CD4-positive, alpha-beta memory T cell (primary cell): ENCODE measurements around the gene AMBN. TPM values are rescaled to one million over a fixed set of nuclear protein-coding genes. Genes with fewer than 3 reads are reported as not detected.
"Not testable (repeated sequence)": the region's sequence is repeated elsewhere in the genome, so short reads cannot be mapped to it uniquely, and the experiment has no call there.

Experiments
- CTCF ChIA-PET: fragments of 350-600 bp; sonication (Branson Sonifier 250); formaldehyde crosslinking; loops from one replicate; lab custom pipeline; 2021; ENCODE audit warnings: inconsistent platforms; ENCODE audit not compliant: partially characterized antibody; lab: Charles Lee
- POLR2A ChIA-PET: fragments of 350-600 bp; sonication (Branson Sonifier 250); formaldehyde crosslinking; loops from one replicate; lab custom pipeline; 2021; ENCODE audit not compliant: partially characterized antibody; lab: Charles Lee
- DNase-seq, 5 donors: peaks; one replicate each; pipeline versions ENCODE4 v3.0.0 to v3.0.0-alpha.2; 2020 to 2022; ENCODE audit warnings: mixed read lengths in 1 of 5
- H3K27ac ChIP-seq: one replicate; pipeline ENCODE4 v1.7.0; 2013; ENCODE audit warnings: low read depth, low read length
- H3K27me3 ChIP-seq: 2 replicates; pipeline ENCODE4 v1.7.0; 2013; ENCODE audit warnings: mild to moderate bottlenecking, low read length, moderate library complexity; ENCODE audit not compliant: insufficient read depth
- H3K36me3 ChIP-seq: 2 replicates; pipeline ENCODE4 v1.7.0; 2013; ENCODE audit warnings: mild to moderate bottlenecking, low read length, moderate library complexity; ENCODE audit not compliant: insufficient read depth
- H3K4me1 ChIP-seq: 2 replicates; pipeline ENCODE4 v1.7.0; 2013; ENCODE audit warnings: mild to moderate bottlenecking, low read length, moderate library complexity; ENCODE audit not compliant: insufficient read depth
- H3K4me3 ChIP-seq, 2 donors: one replicate each; pipeline ENCODE4 v1.7.0; 2013; ENCODE audit warnings: low read length in 2 of 2, mild to moderate bottlenecking in 1 of 2
- H3K9me3 ChIP-seq, 2 donors: one replicate each; pipeline ENCODE4 v1.7.0; 2013; ENCODE audit warnings: low read length in 2 of 2, control low read depth in 1 of 2; ENCODE audit not compliant: control insufficient read depth in 1 of 2
- H3K27ac Mint-ChIP-seq, 7 donors: one replicate each; pipeline ENCODE4 v1.8.0; 2020 to 2021; ENCODE audit warnings: mixed read lengths in 7 of 7, mild to moderate bottlenecking in 6 of 7, inconsistent platforms in 3 of 7, moderate library complexity in 3 of 7
- H3K27me3 Mint-ChIP-seq, 2 donors: one replicate each; pipeline ENCODE4 v1.8.0; 2020 to 2021; ENCODE audit warnings: mixed read lengths in 2 of 2
- H3K36me3 Mint-ChIP-seq, 2 donors: one replicate each; pipeline ENCODE4 v1.8.0; 2020 to 2021; ENCODE audit warnings: mixed read lengths in 2 of 2, inconsistent platforms in 1 of 2, mild to moderate bottlenecking in 1 of 2
- H3K4me1 Mint-ChIP-seq, 4 donors: one replicate each; pipeline ENCODE4 v1.8.0; 2020 to 2021; ENCODE audit warnings: mixed read lengths in 4 of 4, mild to moderate bottlenecking in 1 of 4
- H3K4me3 Mint-ChIP-seq, 8 donors: one replicate each; pipeline ENCODE4 v1.8.0; 2020 to 2021; ENCODE audit warnings: mixed read lengths in 8 of 8, mild to moderate bottlenecking in 7 of 8, moderate library complexity in 6 of 8, inconsistent platforms in 3 of 8
- H3K9me3 Mint-ChIP-seq, 8 donors: one replicate each; pipeline ENCODE4 v1.8.0; 2020 to 2021; ENCODE audit warnings: mixed read lengths in 8 of 8, mild to moderate bottlenecking in 5 of 8, inconsistent platforms in 3 of 8, moderate library complexity in 1 of 8
- intact Hi-C: fragments of 100-400 bp; cut with micrococcal nuclease; formaldehyde crosslinking; loops from one replicate; pipeline ENCODE4 v1.15.1; 2023
- polyA plus RNA-seq, 2 donors: library from polyadenylated mRNA; unstranded; fragments of 300-500 nt; fragmentation: Illumina TruSeq; gene quantifications; one replicate each; pipeline ENCODE4 v1.2.3, GENCODE V29; 2021
- total RNA-seq, 2 experiments: library from RNA; stranded (reverse); gene quantifications; one replicate each; pipeline ENCODE4 v1.2.3, GENCODE V29; 2021

AMBN gene
- total and polyA plus RNA-seq, 4 experiments from 2014 or later: not detected

DNA sequence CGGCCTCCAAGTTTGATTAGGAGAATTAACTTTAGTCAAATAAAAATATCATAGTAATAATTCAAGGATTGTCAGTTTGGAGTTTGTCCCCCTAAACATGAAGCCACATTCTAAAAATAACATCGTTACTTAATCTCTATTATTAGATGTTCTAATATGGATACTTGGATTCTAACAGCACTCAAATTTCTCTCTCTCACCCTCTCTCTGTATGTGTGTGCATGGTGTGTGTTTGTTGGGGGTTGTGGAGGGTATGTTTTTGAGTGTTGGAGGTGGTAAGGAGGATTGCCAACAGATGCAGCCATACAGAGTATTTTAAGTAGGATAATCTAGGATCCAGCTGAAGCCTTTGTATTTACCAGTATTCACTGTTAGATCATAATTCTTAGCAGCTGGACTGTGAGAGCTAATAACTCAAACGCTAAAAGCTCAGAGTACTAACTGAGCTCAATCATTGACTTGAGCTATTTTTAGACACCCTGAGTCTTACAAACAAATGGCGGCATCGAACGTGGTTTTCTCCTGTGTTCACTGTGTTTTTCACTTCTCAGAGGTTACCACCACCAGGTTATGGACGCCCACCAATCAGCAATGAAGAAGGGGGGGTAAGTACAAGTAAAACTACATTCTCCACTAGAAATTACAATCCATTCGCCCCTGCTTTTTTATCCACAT, 45.3 kb downstream of the AMBN start:
- no peak for DNase-seq
- no peaks in the 10 kb centered on the region for H3K9me3 ChIP-seq
- Mint-ChIP-seq H3K9me3 (no peaks in the 10 kb centered on the region), H3K27me3 (peaks cover 3 to 7% of the 10 kb centered on the region in 2 donors), H3K36me3 (no peaks in the 10 kb centered on the region), H3K27ac (no peak overlapping the region), H3K4me3 (no peak overlapping the region), H3K4me1 (no peaks in the 10 kb centered on the region)
- no peaks in the 10 kb centered on the region for H3K27me3 ChIP-seq
- no peaks in the 10 kb centered on the region for H3K4me1 ChIP-seq
- H3K27ac ChIP-seq: no peak overlapping the region
- no peak overlapping the region for H3K4me3 ChIP-seq
- no peaks in the 10 kb centered on the region for H3K36me3 ChIP-seq
- CTCF ChIA-PET: interaction anchor here (1.1 kb wide), 1 partner anchor 21 kb away, joined by 3 read pairs; no protein-coding TSS in a partner anchor
- POLR2A ChIA-PET: no interaction called here
- intact Hi-C loops: no loop called here

DNA sequence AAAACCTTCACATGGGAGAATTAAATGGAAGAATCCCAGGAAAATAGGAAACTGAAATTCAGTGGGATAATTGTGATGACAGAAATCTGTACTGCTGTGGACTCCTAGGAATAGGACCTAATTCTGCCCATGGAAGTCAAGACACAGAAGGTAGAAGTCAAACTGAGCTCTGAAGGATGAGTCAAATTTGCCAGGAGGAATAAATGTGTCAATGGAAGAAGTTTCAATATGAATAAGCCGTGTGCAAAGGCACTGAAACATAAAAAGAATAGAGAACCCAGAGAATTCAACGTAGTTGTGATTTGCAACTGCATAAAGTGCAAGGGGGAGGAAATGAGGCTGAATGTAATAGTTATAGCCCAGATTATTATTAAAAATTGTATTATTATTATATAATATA, 48.1 kb downstream of the AMBN start:
- Histone ChIP-seq H3K9me3 (no peaks in the 10 kb centered on the region), H3K4me1 (no peaks in the 10 kb centered on the region), H3K4me3 (no peak overlapping the region), H3K27me3 (no peaks in the 10 kb centered on the region), H3K27ac (no peak overlapping the region), H3K36me3 (no peaks in the 10 kb centered on the region)
- H3K4me1 Mint-ChIP-seq: no peaks in the 10 kb centered on the region
- no peaks in the 10 kb centered on the region for H3K36me3 Mint-ChIP-seq
- CTCF ChIA-PET: no interaction called here
- POLR2A ChIA-PET: no interaction called here
- H3K27me3 Mint-ChIP-seq: peaks cover 0 to 3% of the 10 kb centered on the region in 2 donors
- DNase-seq: no peak
- H3K4me3 Mint-ChIP-seq: no peak overlapping the region
- H3K27ac Mint-ChIP-seq: no peak overlapping the region
- H3K9me3 Mint-ChIP-seq: no peaks in the 10 kb centered on the region
- intact Hi-C loops: no loop called here

DNA sequence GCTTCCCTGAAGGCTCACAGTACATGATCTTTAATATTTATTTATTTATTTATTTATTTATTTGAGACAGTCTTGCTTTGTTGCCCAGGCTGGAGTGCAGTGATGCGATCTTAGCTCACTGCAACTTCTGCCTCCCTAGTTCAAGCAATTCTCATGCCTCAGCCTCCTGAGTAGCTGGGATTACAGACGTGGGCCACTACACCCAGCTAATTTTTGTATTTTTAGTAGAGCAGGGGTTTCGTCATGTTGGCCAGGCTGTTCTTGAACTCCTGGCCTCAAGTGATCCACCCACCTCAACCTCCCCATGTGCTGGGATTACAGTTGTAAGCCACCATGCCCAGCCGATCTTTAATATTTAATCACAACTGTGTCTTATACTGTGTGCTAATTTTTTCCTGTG, 58.7 kb downstream of the AMBN start:
- intact Hi-C loops, POLR2A ChIA-PET: not testable (repeated sequence)

DNA sequence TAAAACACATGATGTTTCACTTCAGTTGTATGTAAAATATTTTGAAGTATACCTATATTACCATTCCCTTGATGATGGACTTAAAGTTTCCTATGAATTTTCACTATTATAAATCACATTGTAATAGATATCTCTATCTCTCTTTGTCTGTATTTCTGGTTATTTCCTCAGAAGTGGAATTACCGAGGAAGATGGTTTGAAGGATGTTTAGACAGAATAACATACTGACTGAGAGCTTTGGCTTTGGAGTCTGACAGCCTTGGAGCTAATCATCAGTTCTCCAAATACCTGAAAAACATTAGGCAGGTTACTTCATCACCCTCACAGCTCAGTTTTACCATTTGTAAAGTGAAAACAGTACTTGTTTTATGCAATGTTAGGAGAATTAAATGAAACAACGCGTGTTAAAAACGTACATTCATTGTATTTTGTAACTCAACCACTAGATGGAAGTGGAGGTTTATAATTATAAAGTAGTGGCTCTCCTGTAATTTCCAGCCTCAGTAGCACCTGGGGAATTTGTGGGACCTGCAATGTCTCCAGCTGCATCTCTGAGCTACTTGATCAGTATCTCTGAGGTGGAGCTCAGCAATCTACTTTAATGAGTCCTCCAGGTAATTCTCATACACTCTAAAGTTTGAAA, 59.9 kb downstream of the AMBN start:
- Histone ChIP-seq H3K4me1 (no peaks in the 10 kb centered on the region), H3K36me3 (no peaks in the 10 kb centered on the region), H3K9me3 (no peaks in the 10 kb centered on the region), H3K27ac (no peak overlapping the region), H3K27me3 (peaks cover 7% of the 10 kb centered on the region), H3K4me3 (no peak overlapping the region)
- Mint-ChIP-seq H3K27ac (no peak overlapping the region), H3K36me3 (no peaks in the 10 kb centered on the region), H3K27me3 (peaks cover 2 to 5% of the 10 kb centered on the region in 2 donors), H3K9me3 (no peaks in the 10 kb centered on the region), H3K4me1 (peaks cover 0 to 4% (median 3%) of the 10 kb centered on the region in 4 donors), H3K4me3 (no peak overlapping the region)
- DNase-seq: peak in 4 of 5 donors; percentile 27 to 47 (median 32)
- intact Hi-C loops: loop anchor here (1.0 to 2.0 kb wide), 4 partner anchors 36 to 358 kb away; partner anchors contain the start of genes MOB1B and UTP3
- POLR2A ChIA-PET: interaction anchor here (1.2 kb wide), 1 partner anchor 53 kb away, joined by 4 read pairs; no protein-coding TSS in a partner anchor
- CTCF ChIA-PET: interaction anchor here (0.7 to 2.0 kb wide), 29 partner anchors 9 to 1653 kb away, joined by 3 to 10 read pairs (median 4); partner anchors contain the start of genes ENAM and UTP3

More for the DNA sequence above, 58.7 kb downstream of the AMBN start:
- H3K36me3 ChIP-seq, H3K36me3 Mint-ChIP-seq, H3K4me1 Mint-ChIP-seq, H3K4me3 ChIP-seq, DNase-seq, H3K4me3 Mint-ChIP-seq, H3K27ac Mint-ChIP-seq, H3K9me3 ChIP-seq, H3K4me1 ChIP-seq, H3K27ac ChIP-seq, H3K27me3 ChIP-seq, H3K9me3 Mint-ChIP-seq, H3K27me3 Mint-ChIP-seq: not testable (repeated sequence)
- CTCF ChIA-PET: interaction anchor here (1.0 to 1.9 kb wide), 3 partner anchors 22 to 1651 kb away, joined by 3 to 8 read pairs (median 5); partner anchors contain the start of gene ENAM

DNA sequence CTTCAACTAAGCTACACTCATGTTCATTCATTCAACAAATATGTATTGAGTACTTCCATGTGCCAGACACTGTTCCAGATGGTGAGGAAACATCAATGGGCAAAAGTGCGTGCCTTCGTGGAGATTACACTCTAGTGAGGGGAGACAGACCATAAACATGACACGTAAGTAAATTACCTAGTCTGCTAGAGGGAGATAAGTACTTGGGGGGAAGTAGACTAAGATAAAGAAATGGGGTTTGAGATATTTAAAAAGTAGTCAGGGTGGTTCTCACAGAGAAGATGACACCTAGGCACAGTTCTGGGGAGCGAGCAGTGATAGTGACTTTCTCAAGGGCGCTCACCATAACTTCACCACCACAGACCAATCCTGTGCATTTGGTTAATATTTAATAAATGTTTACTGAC, 62.6 kb downstream of the AMBN start:
- CTCF ChIA-PET: no interaction called here
- intact Hi-C loops: no loop called here
- Histone ChIP-seq H3K27me3 (peaks cover 7% of the 10 kb centered on the region), H3K9me3 (no peaks in the 10 kb centered on the region), H3K4me3 (no peak overlapping the region), H3K36me3 (no peaks in the 10 kb centered on the region), H3K27ac (no peak overlapping the region), H3K4me1 (no peaks in the 10 kb centered on the region)
- H3K27me3 Mint-ChIP-seq: peaks cover 6 to 10% of the 10 kb centered on the region in 2 donors
- no peak for DNase-seq
- H3K4me1 Mint-ChIP-seq: peaks cover 0 to 4% (median 3%) of the 10 kb centered on the region in 4 donors
- POLR2A ChIA-PET: no interaction called here
- H3K4me3 Mint-ChIP-seq: no peak overlapping the region
- no peaks in the 10 kb centered on the region for H3K36me3 Mint-ChIP-seq
- no peaks in the 10 kb centered on the region for H3K9me3 Mint-ChIP-seq
- H3K27ac Mint-ChIP-seq: no peak overlapping the region

Other genes starting within 250 kb of the AMBN start
- gene SMR3A, start 231.5 kb upstream of the AMBN start, total RNA-seq: not detected
- not detected for gene SMR3A, start 231.5 kb upstream of the AMBN start, polyA plus RNA-seq
- not detected for gene SMR3B, start 209.1 kb upstream of the AMBN start, total RNA-seq
- not detected for gene SMR3B, start 209.1 kb upstream of the AMBN start, polyA plus RNA-seq
- not detected for gene OPRPN, start 194.3 kb upstream of the AMBN start, total RNA-seq
- not detected for gene OPRPN, start 194.3 kb upstream of the AMBN start, polyA plus RNA-seq
- gene MUC7, start 120.1 kb upstream of the AMBN start, total RNA-seq: not detected
- gene MUC7, start 120.1 kb upstream of the AMBN start, polyA plus RNA-seq: not detected
- not detected for gene AMTN, start 73.7 kb upstream of the AMBN start, total RNA-seq
- not detected for gene AMTN, start 73.7 kb upstream of the AMBN start, polyA plus RNA-seq
- gene ENAM, start 36.5 kb downstream of the AMBN start, total RNA-seq: not detected
- gene ENAM, start 36.5 kb downstream of the AMBN start, polyA plus RNA-seq: not detected
- not detected for gene JCHAIN, start 74.3 kb downstream of the AMBN start, total RNA-seq
- gene JCHAIN, start 74.3 kb downstream of the AMBN start, polyA plus RNA-seq: 10 to 100 TPM in 1 of 2 donors, 1 to 10 TPM in 1; 1.3 to 51.8 TPM
- gene UTP3, start 96.3 kb downstream of the AMBN start, total RNA-seq: 10 to 100 TPM; 43.2 to 45.3 TPM
- 10 to 100 TPM in 1 of 2 donors, 1 to 10 TPM in 1; 4.7 to 17.2 TPM for gene UTP3, start 96.3 kb downstream of the AMBN start, polyA plus RNA-seq
- gene RUFY3, start 129.7 kb downstream of the AMBN start, total RNA-seq: 10 to 100 TPM; 36.2 TPM
- 1 to 10 TPM; 3.3 to 9.2 TPM for gene RUFY3, start 129.7 kb downstream of the AMBN start, polyA plus RNA-seq
- 10 to 100 TPM; 47.0 to 54.3 TPM for gene GRSF1, start 247.6 kb downstream of the AMBN start, total RNA-seq
- 10 to 100 TPM; 74.3 to 96.0 TPM for gene GRSF1, start 247.6 kb downstream of the AMBN start, polyA plus RNA-seq